DND-41 (cell line): ENCODE data around the gene LHX3.

Source experiments
- EZH2 ChIP-seq: IDR thresholded peaks from 3 replicates; pipeline ENCODE4 v1.6.1; 2012; ENCODE audit warnings: borderline replicate concordance, low read depth, mild to moderate bottlenecking, moderate library complexity, low read length, inconsistent platforms; ENCODE audit not compliant: severe bottlenecking
- TF ChIP-seq, protein P1 (sequence below): IDR thresholded peaks from 2 replicates; pipeline ENCODE4 v1.5.1; 2012; ENCODE audit warnings: borderline replicate concordance, low read length, moderate library complexity, mild to moderate bottlenecking; ENCODE audit not compliant: poor library complexity, severe bottlenecking; ENCODE audit errors: extremely low read depth

DNA sequence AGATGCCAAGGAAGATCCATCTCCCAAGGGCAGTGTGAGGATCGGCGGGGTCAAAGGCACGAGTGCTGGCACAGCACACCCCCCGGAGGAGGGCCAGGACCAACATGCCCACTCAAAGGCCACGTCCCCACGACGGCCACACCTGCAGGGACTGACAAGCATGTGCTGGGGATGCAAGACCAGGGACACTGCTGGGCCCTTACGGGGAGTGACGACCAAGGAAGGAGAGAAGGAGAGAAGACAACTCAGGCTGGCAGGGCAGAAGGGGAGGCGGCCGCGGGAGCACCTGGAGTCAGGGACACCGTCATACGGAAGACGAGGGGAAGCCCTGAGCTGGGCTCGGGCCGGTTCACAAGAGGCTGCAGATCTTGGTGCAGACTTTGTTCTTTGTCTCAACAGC, 30.2 kb upstream of the LHX3 start:
- TF ChIP-seq, protein P1, sequence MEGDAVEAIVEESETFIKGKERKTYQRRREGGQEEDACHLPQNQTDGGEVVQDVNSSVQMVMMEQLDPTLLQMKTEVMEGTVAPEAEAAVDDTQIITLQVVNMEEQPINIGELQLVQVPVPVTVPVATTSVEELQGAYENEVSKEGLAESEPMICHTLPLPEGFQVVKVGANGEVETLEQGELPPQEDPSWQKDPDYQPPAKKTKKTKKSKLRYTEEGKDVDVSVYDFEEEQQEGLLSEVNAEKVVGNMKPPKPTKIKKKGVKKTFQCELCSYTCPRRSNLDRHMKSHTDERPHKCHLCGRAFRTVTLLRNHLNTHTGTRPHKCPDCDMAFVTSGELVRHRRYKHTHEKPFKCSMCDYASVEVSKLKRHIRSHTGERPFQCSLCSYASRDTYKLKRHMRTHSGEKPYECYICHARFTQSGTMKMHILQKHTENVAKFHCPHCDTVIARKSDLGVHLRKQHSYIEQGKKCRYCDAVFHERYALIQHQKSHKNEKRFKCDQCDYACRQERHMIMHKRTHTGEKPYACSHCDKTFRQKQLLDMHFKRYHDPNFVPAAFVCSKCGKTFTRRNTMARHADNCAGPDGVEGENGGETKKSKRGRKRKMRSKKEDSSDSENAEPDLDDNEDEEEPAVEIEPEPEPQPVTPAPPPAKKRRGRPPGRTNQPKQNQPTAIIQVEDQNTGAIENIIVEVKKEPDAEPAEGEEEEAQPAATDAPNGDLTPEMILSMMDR, result no peak
- TF ChIP-seq EZH2, result no peak
